GM10266 (cell line): ENCODE measurements around the gene MEF2A.

Experiments
- DNase-seq: peaks from one replicate; pipeline ENCODE4 v3.0.0; 2012; ENCODE audit errors: extremely low spot score
- CTCF ChIP-seq: IDR thresholded peaks from 2 replicates; pipeline ENCODE4 v1.5.1; 2012; ENCODE audit warnings: mild to moderate bottlenecking, low read depth; ENCODE audit not compliant: control insufficient read depth, insufficient read depth; ENCODE audit errors: missing control alignments

MEF2A gene

GRCh38 chr15:99574502-99574901 is 8.7 kb downstream of the MEF2A start:
- no peak for TF ChIP-seq CTCF
- no peak for DNase-seq

DNA sequence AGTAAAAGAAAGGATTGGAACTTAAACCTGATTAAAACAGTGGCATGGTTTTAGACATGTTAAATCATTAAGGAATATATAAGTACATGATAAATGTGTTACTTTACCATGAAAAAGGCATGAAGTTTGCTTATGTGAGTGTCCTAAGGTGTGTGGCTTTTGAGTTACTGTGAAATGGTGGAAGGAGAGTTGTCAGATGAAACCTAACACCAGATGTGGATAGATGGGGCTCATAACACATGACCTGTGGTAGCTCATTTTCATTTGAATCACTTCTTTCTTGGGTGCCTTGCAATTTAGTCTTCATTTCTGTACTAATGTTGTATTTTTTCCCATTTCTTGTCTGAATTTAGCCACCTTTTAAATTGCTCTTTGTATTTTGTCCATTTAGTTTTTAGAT is 13.0 kb downstream of the MEF2A start:
- DNase-seq: no peak
- no peak for TF ChIP-seq CTCF

DNA sequence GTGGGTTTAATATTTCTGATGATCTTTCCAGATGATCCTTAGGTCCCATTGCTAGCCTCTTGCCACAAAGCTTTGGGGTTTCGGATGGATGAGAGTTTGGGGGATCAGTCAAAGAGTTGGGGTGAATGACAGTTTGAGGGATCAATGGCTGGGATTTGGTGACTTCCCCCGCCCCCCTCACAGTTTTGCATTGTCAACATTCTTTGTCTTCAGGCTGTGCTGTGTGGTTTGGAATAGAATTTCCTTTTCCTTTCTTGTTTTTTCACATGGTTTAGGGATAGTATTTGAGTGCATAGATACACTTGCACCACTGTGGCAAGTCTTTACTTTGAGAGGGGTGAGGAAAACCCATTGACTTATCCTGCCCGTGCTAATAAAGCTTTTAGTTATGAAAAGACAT is 14.3 kb downstream of the MEF2A start:
- no peak for DNase-seq
- TF ChIP-seq CTCF: no peak

GRCh38 chr15:99582508-99582960 is 16.8 kb downstream of the MEF2A start:
- DNase-seq: no peak

DNA sequence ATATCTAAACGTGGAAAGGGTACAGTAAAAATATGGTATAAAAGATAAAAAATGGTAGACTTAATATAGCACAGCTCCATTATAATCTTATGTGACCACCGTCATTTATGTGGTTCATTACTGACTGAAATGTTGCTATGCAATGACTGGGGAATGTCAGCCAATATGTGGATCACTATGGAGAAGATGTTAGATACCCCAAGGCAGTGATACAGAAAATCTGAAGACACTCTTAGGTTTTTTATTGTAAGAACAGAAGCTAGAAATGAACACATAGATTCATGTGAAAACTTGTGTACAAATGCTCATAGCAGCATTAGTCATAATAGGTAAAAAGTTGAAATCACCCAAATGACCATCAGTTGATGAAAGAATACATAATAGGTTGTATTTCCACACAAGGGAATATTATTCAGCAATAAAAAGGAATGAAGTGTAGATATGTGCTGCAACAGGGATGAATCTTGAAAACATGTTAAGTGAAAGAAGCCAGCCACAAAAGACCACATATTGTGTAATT is 18.4 kb downstream of the MEF2A start:
- DNase-seq: no peak
- no peak for TF ChIP-seq CTCF

More at GRCh38 chr15:99582508-99582960, 16.8 kb downstream of the MEF2A start:
- no peak for TF ChIP-seq CTCF

DNA sequence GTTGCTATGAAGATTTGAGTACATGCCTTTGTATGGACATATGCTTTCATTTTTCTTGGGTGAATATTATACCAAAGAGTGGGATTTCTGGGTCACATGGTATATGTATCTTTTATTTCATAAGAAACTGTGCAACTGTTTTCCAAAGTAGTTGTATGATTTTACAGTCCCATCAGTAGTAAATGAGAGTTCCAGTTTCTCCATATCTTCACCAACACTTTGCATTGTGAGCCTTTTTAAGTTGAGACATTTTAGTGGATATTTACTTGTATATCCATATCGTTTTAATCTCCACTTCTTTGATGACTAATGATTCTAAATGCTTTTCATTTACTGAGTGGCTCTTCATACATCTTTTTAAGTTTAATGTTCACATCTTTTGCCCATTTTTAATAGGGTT is 20.3 kb downstream of the MEF2A start:
- no peak for TF ChIP-seq CTCF
- no peak for DNase-seq

DNA sequence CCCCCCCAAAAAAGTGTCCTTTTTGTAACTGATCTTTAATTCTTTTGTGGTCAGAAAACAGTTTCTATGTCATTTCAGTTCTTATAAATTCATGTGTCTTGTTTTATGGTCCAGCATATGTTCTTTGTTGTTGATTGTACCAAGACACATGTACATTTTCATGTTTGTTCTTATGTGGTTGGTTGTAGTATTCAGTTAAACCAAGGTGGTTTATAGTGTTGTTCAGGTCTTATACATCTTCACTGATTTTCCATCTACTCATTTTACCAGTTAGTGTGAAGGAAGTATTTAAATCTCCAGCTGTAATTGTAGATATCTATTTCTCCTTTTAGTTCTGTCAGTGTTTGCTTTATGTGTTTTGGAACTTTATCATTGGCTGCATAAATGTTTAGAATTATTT is 24.0 kb downstream of the MEF2A start:
- no peak for TF ChIP-seq CTCF
- DNase-seq: no peak
